ENCODE results near the gene MMP23B. TPM values are rescaled to one million over a fixed set of nuclear protein-coding genes. Genes with fewer than 3 reads are reported as not detected.

Gene MMP23B
- total RNA-seq, 2 donors from 2014 or later, result 1.5 TPM

DNA sequence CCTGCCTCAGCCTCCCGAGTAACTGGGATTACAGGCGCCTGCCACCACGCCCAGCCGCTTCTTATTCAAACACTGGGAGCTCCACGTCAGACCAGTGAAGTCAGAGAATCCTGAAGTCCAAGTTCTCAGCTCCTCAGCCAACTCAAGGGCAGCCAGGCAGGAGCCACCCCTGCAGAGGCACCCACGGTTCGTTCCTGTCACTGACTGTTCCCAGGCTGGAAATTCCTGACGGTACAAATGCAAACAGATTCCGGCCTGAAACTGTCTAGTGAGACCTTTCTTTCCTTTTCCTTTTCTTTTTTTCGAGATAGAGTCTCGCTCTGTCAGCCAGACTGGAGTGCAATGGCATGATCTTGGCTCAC lies 48.9 kb downstream of the MMP23B start:
- ATAC-seq (replicated peaks in 1 of 2), result no peak
- H3K27me3 Mint-ChIP-seq (ENCODE audit: low read depth), result no peaks in the 10 kb centered on the region
- no peak overlapping the region for H3K4me3 Mint-ChIP-seq
- no peaks in the 10 kb centered on the region for H3K9me3 Mint-ChIP-seq
- H3K27ac Mint-ChIP-seq, result no peak overlapping the region
- no peak for DNase-seq
- peaks cover 39% of the 10 kb centered on the region for H3K4me1 Mint-ChIP-seq (ENCODE audit: low read depth)
- H3K36me3 Mint-ChIP-seq (ENCODE audit: insufficient read depth in 2 of 2), result peaks cover 3 to 9% of the 10 kb centered on the region in 2 donors

DNA sequence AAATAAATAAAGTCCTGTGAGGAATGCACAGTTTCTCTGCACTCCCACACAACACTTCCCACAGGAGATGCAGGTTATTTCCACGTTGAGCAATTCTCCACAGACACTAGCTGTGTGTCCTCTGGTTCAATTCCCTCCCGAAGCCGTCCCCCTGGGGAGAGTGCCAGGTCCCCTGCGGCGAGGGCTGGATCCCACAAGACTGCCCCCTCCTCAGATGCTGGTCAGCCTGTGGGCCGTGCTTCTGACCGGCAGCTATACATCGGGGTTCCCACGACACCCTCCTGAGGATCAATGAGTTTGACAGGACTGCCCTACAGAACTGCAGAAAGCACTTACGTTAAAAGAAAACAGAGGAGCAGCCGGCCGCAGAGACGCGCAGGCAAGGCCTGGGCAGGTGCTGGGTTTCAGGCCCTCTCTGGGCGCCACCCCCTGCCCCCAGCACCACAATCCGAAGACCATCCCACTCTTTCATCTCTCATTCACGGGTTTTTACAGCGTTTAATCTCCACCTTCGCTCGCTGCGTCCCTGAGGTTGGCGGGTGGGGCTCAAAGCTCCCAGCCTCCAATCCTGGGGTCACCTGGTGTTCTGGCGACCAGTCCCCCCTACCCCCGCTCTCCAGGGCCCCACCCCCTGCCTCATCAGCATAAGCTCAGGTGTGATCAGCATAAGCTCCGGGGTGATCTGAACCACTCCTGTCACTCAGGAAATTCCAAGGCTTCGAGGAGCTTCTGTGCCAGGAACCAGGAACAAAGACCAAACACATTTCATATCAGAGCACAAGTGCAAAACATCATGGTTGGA lies 51.3 kb downstream of the MMP23B start:
- H3K4me1 Mint-ChIP-seq (ENCODE audit: low read depth), result peaks cover 33% of the 10 kb centered on the region
- no peaks in the 10 kb centered on the region for H3K9me3 Mint-ChIP-seq
- no peak for ATAC-seq (replicated peaks in 1 of 2)

More for the DNA sequence above, 51.3 kb downstream of the MMP23B start:
- no peak for DNase-seq
- Mint-ChIP-seq H3K27me3 (ENCODE audit: low read depth) (no peaks in the 10 kb centered on the region), H3K27ac (no peak overlapping the region), H3K36me3 (ENCODE audit: insufficient read depth in 2 of 2) (peaks cover 0 to 3% of the 10 kb centered on the region in 2 donors), H3K4me3 (no peak overlapping the region)

Other genes with a start within 250 kb of the MMP23B start
- gene CCNL2, start 232.8 kb upstream of the MMP23B start, total RNA-seq, result 100 to 1,000 TPM; 166 to 180 TPM
- gene MRPL20, start 224.9 kb upstream of the MMP23B start, total RNA-seq, result 10 to 100 TPM; 74.9 to 77.5 TPM
- gene ANKRD65, start 210.9 kb upstream of the MMP23B start, total RNA-seq, result under 1 TPM in 1 of 2 donors, not detected in 1; 0.17 TPM
- gene VWA1, start 196.5 kb upstream of the MMP23B start, total RNA-seq, result 1 to 10 TPM in 1 of 2 donors, under 1 TPM in 1; 0.94 to 1.4 TPM
- gene ATAD3C, start 182.5 kb upstream of the MMP23B start, total RNA-seq, result 1 to 10 TPM; 2.8 to 3.7 TPM
- 10 to 100 TPM; 20.6 to 25.3 TPM for gene ATAD3B, start 160.4 kb upstream of the MMP23B start, total RNA-seq
- 10 to 100 TPM; 24.9 to 34.2 TPM for gene ATAD3A, start 120.0 kb upstream of the MMP23B start, total RNA-seq
- 1 to 10 TPM; 1.0 to 1.3 TPM for gene TMEM240, start 91.5 kb upstream of the MMP23B start, total RNA-seq
- 100 to 1,000 TPM; 138 to 167 TPM for gene SSU72, start 57.3 kb upstream of the MMP23B start, total RNA-seq
- 1 to 10 TPM in 1 of 2 donors, under 1 TPM in 1; 1.00 to 1.5 TPM for gene FNDC10, start 32.0 kb upstream of the MMP23B start, total RNA-seq
- 10 to 100 TPM; 68.6 to 78.6 TPM for gene MIB2, start 16.7 kb upstream of the MMP23B start, total RNA-seq
- gene CDK11B, start 26.8 kb downstream of the MMP23B start, total RNA-seq, result 10 to 100 TPM; 41.5 to 42.3 TPM
- 10 to 100 TPM; 42.0 to 43.1 TPM for gene SLC35E2B, start 60.6 kb downstream of the MMP23B start, total RNA-seq
- gene CDK11A, start 92.2 kb downstream of the MMP23B start, total RNA-seq, result 10 to 100 TPM; 40.3 to 72.5 TPM
- gene NADK, start 146.3 kb downstream of the MMP23B start, total RNA-seq, result 10 to 100 TPM; 54.0 to 54.5 TPM

Measured in activated T-cell treated with anti-CD3 and anti-CD28 coated beads, Interleukin-2, amount 50 U/mL, for 72 hours (primary cell).